WTC11 (cell line): ENCODE data around the gene PARL.

ENCODE experiments used
- ATF1 ChIP-seq: sonication (generic); formaldehyde crosslinking; IDR thresholded peaks from 2 replicates; pipeline ENCODE4 v1.8.1; 2023; ENCODE audit warnings: mild to moderate bottlenecking, moderate library complexity, missing genetic modification reagents
- CREM ChIP-seq: sonication (generic); formaldehyde crosslinking; IDR thresholded peaks from 2 replicates; pipeline ENCODE4 v1.8.1; 2022; ENCODE audit warnings: mild to moderate bottlenecking, missing genetic modification reagents, moderate library complexity
- CTCF ChIP-seq: fragments of 200-600 bp; IDR thresholded peaks from 2 replicates; pipeline ENCODE4 v1.8.0; 2022; ENCODE audit warnings: antibody characterized with exemption
- ELF4 ChIP-seq: sonication (generic); formaldehyde crosslinking; IDR thresholded peaks from 2 replicates; pipeline ENCODE4 v1.8.1; 2022; ENCODE audit warnings: low read depth, mild to moderate bottlenecking, moderate library complexity, missing genetic modification reagents
- KAT7 ChIP-seq: sonication (generic); formaldehyde crosslinking; IDR thresholded peaks from 2 replicates; pipeline ENCODE4 v1.8.1; 2023; ENCODE audit warnings: missing genetic modification reagents, mild to moderate bottlenecking, borderline replicate concordance
- NR1H2 ChIP-seq: sonication (generic); formaldehyde crosslinking; IDR thresholded peaks from 2 replicates; pipeline ENCODE4 v1.9.0; 2021; ENCODE audit warnings: mild to moderate bottlenecking, moderate library complexity, missing genetic modification reagents
- TCF7 ChIP-seq: sonication (generic); formaldehyde crosslinking; IDR thresholded peaks from 2 replicates; pipeline ENCODE4 v1.8.0; 2022; ENCODE audit warnings: mild to moderate bottlenecking, low read depth, missing genetic modification reagents, moderate library complexity
- TP53 ChIP-seq: sonication (generic); formaldehyde crosslinking; IDR thresholded peaks from 2 replicates; pipeline ENCODE4 v1.8.1; 2023; ENCODE audit warnings: mild to moderate bottlenecking, missing genetic modification reagents
- ZNF317 ChIP-seq: sonication (generic); formaldehyde crosslinking; IDR thresholded peaks from 2 replicates; pipeline ENCODE4 v1.8.1; 2023; ENCODE audit warnings: low read depth, mild to moderate bottlenecking, moderate library complexity, missing genetic modification reagents, borderline replicate concordance

GRCh38 chr3:183880121-183880520, 4.6 kb downstream of the PARL start:
- no peak for TF ChIP-seq TP53 (CRISPR knock-in tag)
- no peak for TF ChIP-seq CTCF
- no peak for TF ChIP-seq TCF7 (CRISPR knock-in tag)
- no peak for TF ChIP-seq KAT7 (CRISPR knock-in tag)
- TF ChIP-seq NR1H2 (CRISPR knock-in tag), result no peak
- TF ChIP-seq ZNF317 (CRISPR knock-in tag), result no peak
- no peak for TF ChIP-seq ELF4 (CRISPR knock-in tag)
- no peak for TF ChIP-seq ATF1
- no peak for TF ChIP-seq CREM (CRISPR knock-in tag)
